ENCODE measurements around the gene CFAP251. TPM values are rescaled to one million over a fixed set of nuclear protein-coding genes. Genes with fewer than 3 reads are reported as not detected.
"Not testable (repeated sequence)": the region's sequence is repeated elsewhere in the genome, so short reads cannot be mapped to it uniquely, and the experiment has no call there.

Gene CFAP251
- total RNA-seq, 1 experiment from 2014 or later: 10.8 TPM

- in situ Hi-C loops (cut with HindIII; ENCODE audit: low pct_unique_long_range_greater_than_20kb, low sequenced_read_pairs): no loop called here
- no peak for DNase-seq (ENCODE audit: low read depth)
Measured at GRCh38 chr12:121963341-121964018, 45.1 kb downstream of the CFAP251 start.

- in situ Hi-C loops (cut with HindIII; ENCODE audit: low pct_unique_long_range_greater_than_20kb, low sequenced_read_pairs): no loop called here
- DNase-seq (ENCODE audit: low read depth): no peak
Measured at GRCh38 chr12:121964813-121965643, 46.6 kb downstream of the CFAP251 start.

GRCh38 chr12:121966959-121967358 lies 48.6 kb downstream of the CFAP251 start:
- in situ Hi-C loops (cut with HindIII; ENCODE audit: low pct_unique_long_range_greater_than_20kb, low sequenced_read_pairs): no loop called here
- DNase-seq (ENCODE audit: low read depth): no peak

- DNase-seq (ENCODE audit: low read depth): no peak
- in situ Hi-C loops (cut with HindIII; ENCODE audit: low pct_unique_long_range_greater_than_20kb, low sequenced_read_pairs): no loop called here
Measured at GRCh38 chr12:121968876-121969275, 50.5 kb downstream of the CFAP251 start.

GRCh38 chr12:121969726-121970125 lies 51.3 kb downstream of the CFAP251 start:
- DNase-seq (ENCODE audit: low read depth): no peak
- in situ Hi-C loops (cut with HindIII; ENCODE audit: low pct_unique_long_range_greater_than_20kb, low sequenced_read_pairs): no loop called here

- in situ Hi-C loops (cut with HindIII; ENCODE audit: low pct_unique_long_range_greater_than_20kb, low sequenced_read_pairs): no loop called here
- no peak for DNase-seq (ENCODE audit: low read depth)
Measured at GRCh38 chr12:121970581-121971300, 52.3 kb downstream of the CFAP251 start.

GRCh38 chr12:121974026-121974985 lies 55.9 kb downstream of the CFAP251 start:
- in situ Hi-C loops (cut with HindIII; ENCODE audit: low pct_unique_long_range_greater_than_20kb, low sequenced_read_pairs): no loop called here
- no peak for DNase-seq (ENCODE audit: low read depth)

GRCh38 chr12:121975021-121975420 lies 56.6 kb downstream of the CFAP251 start:
- in situ Hi-C loops (cut with HindIII; ENCODE audit: low pct_unique_long_range_greater_than_20kb, low sequenced_read_pairs): no loop called here

GRCh38 chr12:121976950-121977349 lies 58.6 kb downstream of the CFAP251 start:
- DNase-seq (ENCODE audit: low read depth): no peak
- in situ Hi-C loops (cut with HindIII; ENCODE audit: low pct_unique_long_range_greater_than_20kb, low sequenced_read_pairs): no loop called here

More at GRCh38 chr12:121975021-121975420, 56.6 kb downstream of the CFAP251 start:
- DNase-seq (ENCODE audit: low read depth): no peak

GRCh38 chr12:121980191-121980891 lies 61.9 kb downstream of the CFAP251 start:
- no peak for DNase-seq (ENCODE audit: low read depth)
- in situ Hi-C loops (cut with HindIII; ENCODE audit: low pct_unique_long_range_greater_than_20kb, low sequenced_read_pairs): no loop called here

GRCh38 chr12:121980892-121981272 lies 62.5 kb downstream of the CFAP251 start:
- no peak for DNase-seq (ENCODE audit: low read depth)
- in situ Hi-C loops (cut with HindIII; ENCODE audit: low pct_unique_long_range_greater_than_20kb, low sequenced_read_pairs): no loop called here

- in situ Hi-C loops (cut with HindIII; ENCODE audit: low pct_unique_long_range_greater_than_20kb, low sequenced_read_pairs): no loop called here
- DNase-seq (ENCODE audit: low read depth): no peak
Measured at GRCh38 chr12:121981456-121981855, 63.1 kb downstream of the CFAP251 start.

GRCh38 chr12:121982950-121983349 lies 64.6 kb downstream of the CFAP251 start:
- in situ Hi-C loops (cut with HindIII; ENCODE audit: low pct_unique_long_range_greater_than_20kb, low sequenced_read_pairs): no loop called here
- no peak for DNase-seq (ENCODE audit: low read depth)

- no peak for DNase-seq (ENCODE audit: low read depth)
- in situ Hi-C loops (cut with HindIII; ENCODE audit: low pct_unique_long_range_greater_than_20kb, low sequenced_read_pairs): no loop called here
Measured at GRCh38 chr12:121983536-121984210, 65.3 kb downstream of the CFAP251 start.

- in situ Hi-C loops (cut with HindIII; ENCODE audit: low pct_unique_long_range_greater_than_20kb, low sequenced_read_pairs): no loop called here
- no peak for DNase-seq (ENCODE audit: low read depth)
Measured at GRCh38 chr12:121986489-121987245, 68.3 kb downstream of the CFAP251 start.

- in situ Hi-C loops (cut with HindIII; ENCODE audit: low pct_unique_long_range_greater_than_20kb, low sequenced_read_pairs); DNase-seq (ENCODE audit: low read depth): not testable (repeated sequence)
Measured at GRCh38 chr12:121988519-121988918, 70.1 kb downstream of the CFAP251 start.

All from Caki2 (cell line).